MCF 10A (cell line): Measurements from ENCODE around the gene IL31. TPM values are rescaled to one million over a fixed set of nuclear protein-coding genes. Genes with fewer than 3 reads are reported as not detected.

ENCODE experiments used
- BruUV-seq: library from RNA; stranded (reverse); fragments of 400-500 nt; replicated peaks from 2 replicates; lab custom pipeline; 2021; lab: Mats Ljungman, UMichigan
- CTCF ChIA-PET: fragments of 300-600 bp; sonication (Branson Sonifier 250); formaldehyde crosslinking; extraction: SDS; loops from one replicate; lab custom pipeline; 2021; ENCODE audit warnings: antibody characterized with exemption, inconsistent platforms; lab: Yijun Ruan, JAX
- POLR2A ChIA-PET: fragments of 300-600, 350-650 bp; sonication (Branson Sonifier 250); formaldehyde crosslinking; extraction: SDS; loops from one replicate; lab custom pipeline; 2020; ENCODE audit warnings: antibody characterized with exemption, inconsistent platforms; lab: Yijun Ruan, JAX
- DNase-seq: peaks from one replicate; pipeline ENCODE4 v3.0.0-alpha.2; 2018; ENCODE audit not compliant: unreplicated experiment
- H3K27ac Mint-ChIP-seq: one replicate; pipeline ENCODE4 v1.8.0; 2022; ENCODE audit warnings: mild to moderate bottlenecking, low read depth, mixed read lengths; ENCODE audit not compliant: unreplicated experiment
- H3K27me3 Mint-ChIP-seq: one replicate; pipeline ENCODE4 v1.8.0; 2022; ENCODE audit warnings: mixed read lengths; ENCODE audit not compliant: insufficient read depth, unreplicated experiment
- H3K36me3 Mint-ChIP-seq: one replicate; pipeline ENCODE4 v1.8.0; 2022; ENCODE audit warnings: mild to moderate bottlenecking, moderate library complexity, mixed read lengths; ENCODE audit not compliant: insufficient read depth, unreplicated experiment
- H3K4me1 Mint-ChIP-seq: one replicate; pipeline ENCODE4 v1.8.0; 2022; ENCODE audit warnings: mixed read lengths; ENCODE audit not compliant: insufficient read depth, unreplicated experiment
- H3K4me3 Mint-ChIP-seq: one replicate; pipeline ENCODE4 v1.8.0; 2022; ENCODE audit warnings: mild to moderate bottlenecking, moderate library complexity, mixed read lengths; ENCODE audit not compliant: unreplicated experiment
- H3K9me3 Mint-ChIP-seq: one replicate; pipeline ENCODE4 v1.8.0; 2022; ENCODE audit warnings: mixed read lengths; ENCODE audit not compliant: unreplicated experiment
- intact Hi-C: fragments of 100-400 bp; cut with micrococcal nuclease; formaldehyde crosslinking; loops from 2 replicates; pipeline ENCODE4 v1.14.1; 2022
- total RNA-seq: library from RNA; stranded (reverse); gene quantifications from 2 replicates; pipeline ENCODE4 v1.2.3, GENCODE V29; 2022
- TF ChIP-seq, protein P1 (sequence below): fragments of 200-600 bp; IDR thresholded peaks from one replicate; pipeline ENCODE4 v1.8.0; 2022; ENCODE audit warnings: antibody characterized with exemption, mild to moderate bottlenecking; ENCODE audit not compliant: unreplicated experiment

Gene IL31
- total RNA-seq, 1 experiment from 2014 or later: not detected

DNA sequence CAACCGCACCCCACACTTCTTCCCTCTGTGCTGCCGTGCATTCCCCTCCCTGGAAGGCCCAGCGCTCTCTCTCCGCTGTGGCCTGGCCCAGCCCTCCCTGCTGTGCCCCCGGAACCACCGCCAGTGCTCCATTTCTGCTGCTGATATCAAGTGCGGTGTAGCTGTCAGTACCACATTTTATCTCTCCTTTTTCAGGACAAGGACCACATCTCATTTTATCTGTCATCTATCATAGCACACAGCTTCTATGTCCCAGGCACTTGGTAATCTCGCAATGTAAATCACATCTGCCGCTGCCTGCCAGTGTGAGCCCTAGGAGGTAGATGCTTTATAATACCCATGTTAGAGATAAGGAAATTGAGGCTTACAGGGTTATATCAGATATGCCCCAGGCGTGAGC is 18.3 kb downstream of the IL31 start:
- TF ChIP-seq, protein P1, sequence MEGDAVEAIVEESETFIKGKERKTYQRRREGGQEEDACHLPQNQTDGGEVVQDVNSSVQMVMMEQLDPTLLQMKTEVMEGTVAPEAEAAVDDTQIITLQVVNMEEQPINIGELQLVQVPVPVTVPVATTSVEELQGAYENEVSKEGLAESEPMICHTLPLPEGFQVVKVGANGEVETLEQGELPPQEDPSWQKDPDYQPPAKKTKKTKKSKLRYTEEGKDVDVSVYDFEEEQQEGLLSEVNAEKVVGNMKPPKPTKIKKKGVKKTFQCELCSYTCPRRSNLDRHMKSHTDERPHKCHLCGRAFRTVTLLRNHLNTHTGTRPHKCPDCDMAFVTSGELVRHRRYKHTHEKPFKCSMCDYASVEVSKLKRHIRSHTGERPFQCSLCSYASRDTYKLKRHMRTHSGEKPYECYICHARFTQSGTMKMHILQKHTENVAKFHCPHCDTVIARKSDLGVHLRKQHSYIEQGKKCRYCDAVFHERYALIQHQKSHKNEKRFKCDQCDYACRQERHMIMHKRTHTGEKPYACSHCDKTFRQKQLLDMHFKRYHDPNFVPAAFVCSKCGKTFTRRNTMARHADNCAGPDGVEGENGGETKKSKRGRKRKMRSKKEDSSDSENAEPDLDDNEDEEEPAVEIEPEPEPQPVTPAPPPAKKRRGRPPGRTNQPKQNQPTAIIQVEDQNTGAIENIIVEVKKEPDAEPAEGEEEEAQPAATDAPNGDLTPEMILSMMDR: no peak
- Mint-ChIP-seq H3K36me3 (peaks cover 4% of the 10 kb centered on the region), H3K4me1 (peaks cover 6% of the 10 kb centered on the region), H3K27ac (no peak overlapping the region), H3K9me3 (no peaks in the 10 kb centered on the region), H3K27me3 (peaks cover 13% of the 10 kb centered on the region), H3K4me3 (no peak overlapping the region)
- no peak for DNase-seq
- no TSS peak for BruUV-seq
- POLR2A ChIA-PET: interaction anchor here (0.5 to 0.6 kb wide), 3 partner anchors 667 to 1711 kb away, joined by 3 read pairs; no protein-coding TSS in a partner anchor
- intact Hi-C loops: no loop called here
- CTCF ChIA-PET: interaction anchor here (0.6 to 1.5 kb wide), 2 partner anchors 32 to 165 kb away, joined by 3 to 4 read pairs; no protein-coding TSS in a partner anchor

DNA sequence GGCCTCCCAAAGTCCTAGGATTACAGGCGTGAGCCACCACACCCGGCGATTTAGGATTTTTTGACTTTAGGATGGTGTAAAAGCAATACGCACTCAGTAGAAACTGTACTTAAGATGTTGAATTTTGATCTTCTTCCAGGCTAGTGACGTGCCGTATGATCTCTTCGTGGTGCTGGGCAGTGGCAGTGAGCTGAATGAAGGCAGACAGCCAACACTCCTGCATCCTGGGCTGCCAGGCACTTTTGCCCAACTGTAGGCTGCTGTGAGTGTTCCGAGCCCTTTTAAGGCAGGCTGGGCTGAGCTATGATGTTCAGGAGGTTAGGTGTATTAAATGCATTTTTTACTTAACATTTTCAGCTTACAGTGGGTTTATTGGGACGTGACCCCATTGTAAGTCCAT is 21.3 kb downstream of the IL31 start:
- intact Hi-C loops: no loop called here

DNA sequence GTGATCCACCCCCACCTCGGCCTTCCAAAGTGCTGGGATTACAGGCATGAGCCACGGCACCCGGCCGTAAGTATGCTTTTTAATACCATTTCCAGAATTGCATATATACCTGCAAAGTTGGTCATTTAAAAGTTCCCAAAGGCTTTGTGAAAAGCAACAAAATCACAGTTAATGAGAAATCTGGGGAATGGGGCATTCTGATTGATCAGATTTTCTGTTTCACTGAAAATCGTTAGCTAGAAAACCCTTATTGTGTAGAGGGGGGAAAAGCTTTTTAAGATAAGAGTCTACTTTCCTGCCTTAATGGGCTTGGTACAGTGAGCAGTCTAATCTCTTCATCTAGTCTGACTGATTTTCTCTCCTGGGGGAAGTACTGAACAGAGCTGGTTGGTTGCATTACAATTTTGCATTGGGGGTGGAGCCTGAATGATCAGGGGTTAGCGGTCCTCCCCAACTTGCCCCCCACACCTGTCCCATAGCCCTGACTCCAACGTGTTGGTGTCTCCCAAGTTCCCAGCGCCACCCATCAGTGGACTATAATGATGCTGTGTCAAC is 23.8 kb downstream of the IL31 start:
- TF ChIP-seq, protein P1: no peak
- H3K9me3 Mint-ChIP-seq: no peaks in the 10 kb centered on the region
- no peaks in the 10 kb centered on the region for H3K4me1 Mint-ChIP-seq
- BruUV-seq: no TSS peak
- H3K36me3 Mint-ChIP-seq: peaks cover 5% of the 10 kb centered on the region
- intact Hi-C loops: no loop called here
- no peak overlapping the region for H3K4me3 Mint-ChIP-seq
- no peak for DNase-seq
- POLR2A ChIA-PET: no interaction called here
- CTCF ChIA-PET: interaction anchor here (0.6 to 1.5 kb wide), 3 partner anchors 21 to 465 kb away, joined by 3 to 8 read pairs (median 3); no protein-coding TSS in a partner anchor
- H3K27ac Mint-ChIP-seq: no peak overlapping the region
- H3K27me3 Mint-ChIP-seq: peaks cover 13% of the 10 kb centered on the region

More for the DNA sequence above, 21.3 kb downstream of the IL31 start:
- ChIA-PET CTCF (interaction anchor here (0.6 kb wide), 2 partner anchors 155 to 1214 kb away, joined by 3 to 6 read pairs; no protein-coding TSS in a partner anchor), POLR2A (interaction anchor here (0.6 kb wide), 1 partner anchor 102 kb away, joined by 3 read pairs; no protein-coding TSS in a partner anchor)
- Mint-ChIP-seq H3K27ac (no peak overlapping the region), H3K4me3 (no peak overlapping the region), H3K9me3 (no peaks in the 10 kb centered on the region), H3K4me1 (no peaks in the 10 kb centered on the region), H3K36me3 (no peaks in the 10 kb centered on the region), H3K27me3 (peaks cover 13% of the 10 kb centered on the region)
- no TSS peak for BruUV-seq
- DNase-seq: no peak
- TF ChIP-seq, protein P1: no peak

DNA sequence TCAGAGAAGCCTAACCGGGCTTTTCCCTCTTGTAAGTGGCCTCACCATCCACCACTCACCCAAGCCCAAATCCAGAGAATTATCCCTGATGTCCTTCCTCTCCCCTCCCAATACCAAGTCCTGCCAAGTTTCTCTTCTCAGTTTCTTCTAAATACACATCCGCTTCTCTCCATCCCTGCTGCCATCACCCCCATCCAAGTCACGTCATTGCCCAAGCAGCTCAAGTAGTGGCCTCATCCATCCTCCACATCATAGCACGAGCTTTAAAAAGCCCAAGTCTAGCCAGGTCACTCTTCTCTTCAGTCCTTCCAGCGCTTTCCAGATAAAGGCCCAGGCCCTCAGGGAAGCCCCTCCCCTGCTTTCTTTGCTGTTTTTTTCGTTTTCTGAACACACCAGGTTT is 25.4 kb downstream of the IL31 start:
- Mint-ChIP-seq H3K4me1 (no peaks in the 10 kb centered on the region), H3K27me3 (peaks cover 13% of the 10 kb centered on the region), H3K4me3 (no peak overlapping the region), H3K36me3 (peaks cover 11% of the 10 kb centered on the region), H3K27ac (no peak overlapping the region), H3K9me3 (no peaks in the 10 kb centered on the region)
- TF ChIP-seq, protein P1: no peak
- DNase-seq: no peak
- CTCF ChIA-PET: interaction anchor here (0.5 to 1.5 kb wide), 3 partner anchors 16 to 25 kb away, joined by 3 to 5 read pairs (median 3); no protein-coding TSS in a partner anchor
- intact Hi-C loops: no loop called here
- POLR2A ChIA-PET: no interaction called here
- BruUV-seq: no TSS peak
